Measurements from ENCODE around the gene PGM5.

Gene PGM5

GRCh38 chr9:68493958-68494577 is 137.7 kb downstream of the PGM5 start:
- Histone ChIP-seq H3K4me1 (ENCODE audit: control insufficient read depth, insufficient read depth, low read length) (no peaks in the 10 kb centered on the region), H3K9me3 (ENCODE audit: control insufficient read depth, insufficient read depth, low read depth, low read length) (no peaks in the 10 kb centered on the region), H3K36me3 (ENCODE audit: control insufficient read depth in 2 of 2, insufficient read depth in 1 of 2, low read length in 2 of 2) (no peaks in the 10 kb centered on the region), H3K27ac (ENCODE audit: extremely low read depth, low read depth, low read length) (no peak overlapping the region), H3K4me3 (ENCODE audit: low read depth, low read length) (no peak overlapping the region)
- TF ChIP-seq ZNF488 (tag by site-specific recombination; IDR thresholded peaks at IDR 0.05), result no peak
- TF ChIP-seq ZNF266 (tag by site-specific recombination; IDR thresholded peaks at IDR 0.05; ENCODE audit: low read depth), result no peak
- TF ChIP-seq ZNF530 (tag by site-specific recombination; IDR thresholded peaks at IDR 0.05; ENCODE audit: low read depth), result no peak
- POLR2A ChIA-PET, result no interaction called here
- CTCF ChIA-PET, result interaction anchor here (0.6 to 1.5 kb wide), 5 partner anchors 13 to 90 kb away, joined by 3 to 5 read pairs (median 3); no protein-coding TSS in a partner anchor

- CTCF ChIA-PET, result interaction anchor here (1.0 to 1.2 kb wide), 2 partner anchors 89 to 90 kb away, joined by 3 read pairs; no protein-coding TSS in a partner anchor
- Histone ChIP-seq H3K4me3 (ENCODE audit: low read depth, low read length) (no peak overlapping the region), H3K27ac (ENCODE audit: extremely low read depth, low read depth, low read length) (no peak overlapping the region), H3K36me3 (ENCODE audit: control insufficient read depth in 2 of 2, insufficient read depth in 1 of 2, low read length in 2 of 2) (no peaks in the 10 kb centered on the region), H3K9me3 (ENCODE audit: control insufficient read depth, insufficient read depth, low read depth, low read length) (no peaks in the 10 kb centered on the region), H3K4me1 (ENCODE audit: control insufficient read depth, insufficient read depth, low read length) (no peaks in the 10 kb centered on the region)
- POLR2A ChIA-PET, result no interaction called here
- no peak for TF ChIP-seq ZSCAN5A (tag by site-specific recombination; IDR thresholded peaks at IDR 0.05)
- TF ChIP-seq ZNF629 (tag by site-specific recombination; IDR thresholded peaks at IDR 0.05), result no peak
- no peak for TF ChIP-seq SP3 (tag by site-specific recombination; IDR thresholded peaks at IDR 0.05)
- TF ChIP-seq PRDM6 (tag by site-specific recombination; IDR thresholded peaks at IDR 0.05), result no peak
- no peak for TF ChIP-seq KLF1 (tag by site-specific recombination; IDR thresholded peaks at IDR 0.05)
- no peak for TF ChIP-seq PRDM4 (tag by site-specific recombination; IDR thresholded peaks at IDR 0.05)
- TF ChIP-seq OVOL3 (tag by site-specific recombination; IDR thresholded peaks at IDR 0.05), result no peak
- TF ChIP-seq ZIC2 (tag by site-specific recombination; IDR thresholded peaks at IDR 0.05), result no peak
- no peak for TF ChIP-seq ZNF416 (tag by site-specific recombination; IDR thresholded peaks at IDR 0.05)
- no peak for TF ChIP-seq ZNF114 (tag by site-specific recombination; IDR thresholded peaks at IDR 0.05)
- no peak for TF ChIP-seq ZNF23 (tag by site-specific recombination; IDR thresholded peaks at IDR 0.05; ENCODE audit: borderline replicate concordance)
- TF ChIP-seq ZNF670 (tag by site-specific recombination; IDR thresholded peaks at IDR 0.05; ENCODE audit: low read depth), result no peak
- TF ChIP-seq ZNF423 (tag by site-specific recombination; IDR thresholded peaks at IDR 0.05), result no peak
- no peak for TF ChIP-seq ZNF138 (tag by site-specific recombination; IDR thresholded peaks at IDR 0.05; ENCODE audit: borderline replicate concordance)
Measured at GRCh38 chr9:68495247-68495646, 138.8 kb downstream of the PGM5 start.
